GM18508 (cell line): Measurements from ENCODE around the gene OR10G8.

Source experiments
- ATAC-seq: cut with Tn5 transposase; IDR thresholded peaks from one replicate; pipeline ENCODE4 v1.9.1; 2021; ENCODE audit warnings: moderate number of reproducible peaks; ENCODE audit not compliant: insufficient read depth, unreplicated experiment

The OR10G8 gene

DNA sequence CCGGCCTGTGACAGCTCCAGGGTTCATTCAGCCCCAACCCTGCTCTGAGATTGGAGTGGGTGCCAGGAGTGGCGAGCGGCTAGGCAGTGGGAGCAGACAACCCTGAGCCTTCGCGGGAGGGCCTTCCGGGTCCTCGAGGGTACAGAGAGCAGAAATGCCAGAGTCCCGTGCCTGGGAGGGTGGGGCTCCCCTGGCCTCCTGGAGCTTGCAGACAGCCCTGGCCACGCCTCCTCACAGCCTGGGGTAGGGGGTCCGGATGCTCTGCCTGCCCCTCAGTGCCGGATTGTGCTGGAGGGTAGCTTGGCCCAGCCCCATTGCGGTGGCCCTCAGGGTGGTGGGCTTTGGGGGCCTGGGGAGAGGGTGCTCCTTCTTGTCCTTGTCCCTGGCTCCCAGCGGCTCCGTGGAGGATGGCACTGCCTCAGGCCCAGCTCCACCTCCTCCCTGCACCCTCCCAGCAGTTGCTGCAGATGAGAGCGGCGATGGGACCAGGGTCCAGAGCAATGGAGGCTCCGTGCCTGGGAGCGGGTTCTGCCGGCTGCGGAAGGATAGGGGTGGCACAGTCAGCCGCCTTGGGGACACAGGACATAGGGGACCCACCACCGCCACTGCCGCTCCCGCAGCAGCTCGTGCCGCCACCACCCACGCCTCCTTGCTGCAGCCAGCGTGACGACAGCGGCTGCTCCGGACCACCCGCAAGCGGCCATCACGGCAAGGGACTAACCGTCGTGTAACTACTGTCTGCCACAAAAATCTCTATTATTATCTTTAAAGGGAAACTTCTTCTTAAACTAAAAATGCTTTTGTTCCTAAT, 49.4 kb downstream of the OR10G8 start:
- ATAC-seq = no peak

GRCh38 chr11:124077266-124077665, 50.7 kb downstream of the OR10G8 start:
- ATAC-seq = no peak

DNA sequence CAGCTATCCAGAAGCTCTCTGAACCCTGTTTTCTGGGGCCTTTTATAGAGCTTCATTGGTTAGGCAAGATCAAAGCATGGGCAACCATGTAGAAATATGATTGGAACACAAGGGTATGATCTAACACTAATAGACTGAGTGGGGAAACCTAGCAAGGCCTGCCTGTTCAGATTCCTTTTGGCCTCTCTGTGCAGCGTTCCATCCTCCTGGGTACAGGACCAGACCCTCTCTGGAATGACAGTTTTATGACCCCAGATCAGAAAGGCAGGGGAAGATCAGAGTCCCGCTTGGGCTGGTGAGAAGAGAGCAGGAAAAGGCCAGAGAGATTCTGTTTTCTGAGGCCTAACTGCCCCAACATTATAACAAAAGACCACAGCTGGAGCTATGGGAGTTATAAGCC, 52.0 kb downstream of the OR10G8 start:
- no peak for ATAC-seq

GRCh38 chr11:124079631-124080326, 53.2 kb downstream of the OR10G8 start:
- ATAC-seq = no peak
